Measurements from ENCODE around the gene FKBP15. TPM values are rescaled to one million over a fixed set of nuclear protein-coding genes. Genes with fewer than 3 reads are reported as not detected.
"Not testable (repeated sequence)": the region's sequence is repeated elsewhere in the genome, so short reads cannot be mapped to it uniquely, and the experiment has no call there.

The FKBP15 gene
- polyA plus RNA-seq, 1 donor, result 19.3 TPM

DNA sequence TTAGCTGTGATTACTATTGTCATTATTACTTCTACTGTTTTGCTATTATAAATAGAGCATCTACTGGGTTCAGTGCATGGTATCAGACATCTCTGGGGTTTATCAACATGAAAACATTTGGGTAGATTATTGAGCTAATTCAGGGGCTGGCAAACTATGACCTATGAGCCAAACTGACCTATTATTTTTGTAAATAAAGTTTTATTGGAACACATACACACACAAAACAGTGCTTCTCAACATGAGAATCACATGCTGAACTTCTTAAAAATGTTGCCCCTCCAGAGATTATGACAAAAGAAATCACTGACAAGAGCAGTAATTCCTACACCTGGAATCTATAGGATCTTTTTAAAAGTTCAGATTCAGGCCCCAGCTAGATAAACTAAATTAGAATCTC is 39.9 kb downstream of the FKBP15 start:
- DNase-seq (ENCODE audit: low read depth), result no peak

- DNase-seq (ENCODE audit: low read depth), result no peak
Observed at GRCh38 chr9:113179839-113180238, 41.2 kb downstream of the FKBP15 start.

GRCh38 chr9:113178087-113178486 is 43.0 kb downstream of the FKBP15 start:
- no peak for DNase-seq (ENCODE audit: low read depth)

GRCh38 chr9:113177251-113177650 is 43.8 kb downstream of the FKBP15 start:
- DNase-seq (ENCODE audit: low read depth), result no peak

GRCh38 chr9:113176803-113177202 is 44.3 kb downstream of the FKBP15 start:
- DNase-seq (ENCODE audit: low read depth), result no peak

DNA sequence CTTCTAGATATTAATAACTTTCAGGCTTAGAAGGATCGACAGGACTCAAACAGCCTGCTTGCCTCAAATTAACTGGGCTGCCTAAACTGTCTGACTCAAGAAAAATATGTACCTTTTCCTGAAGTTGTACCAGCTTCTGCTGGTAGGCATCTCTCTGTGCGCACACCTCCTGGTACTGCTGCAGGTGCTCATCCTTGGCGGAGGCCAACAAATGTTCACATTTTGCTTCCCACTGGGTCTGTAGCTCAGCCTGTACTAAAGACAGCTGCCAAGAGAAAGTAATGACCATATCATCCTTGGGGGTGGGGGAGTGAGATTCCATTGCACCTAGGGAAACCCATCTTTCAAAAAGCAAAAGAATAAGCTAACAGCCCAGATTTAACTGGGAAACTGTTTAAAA is 47.7 kb downstream of the FKBP15 start:
- DNase-seq (ENCODE audit: low read depth), result no peak

GRCh38 chr9:113168809-113169208 is 52.3 kb downstream of the FKBP15 start:
- DNase-seq (ENCODE audit: low read depth), result no peak

DNA sequence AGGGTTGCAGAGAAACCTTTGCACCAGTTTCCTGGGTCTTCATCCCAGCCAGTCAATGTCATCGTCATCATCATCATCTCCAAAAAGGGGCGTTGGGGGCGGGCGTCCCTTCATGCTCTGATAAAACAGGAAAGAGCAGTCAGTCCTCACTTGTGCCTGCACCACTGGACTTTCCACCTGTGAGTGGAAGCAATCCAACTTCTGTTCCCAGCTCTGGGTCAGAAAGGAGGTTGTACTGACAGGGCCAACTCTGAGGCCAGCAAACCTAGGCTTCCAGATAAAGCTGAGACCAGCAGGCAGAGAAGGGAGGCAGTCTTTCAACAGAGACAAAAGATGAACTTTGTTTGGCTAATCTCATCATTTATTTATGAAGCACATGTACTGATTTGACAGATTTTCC is 55.0 kb downstream of the FKBP15 start:
- DNase-seq (ENCODE audit: low read depth), result no peak

DNA sequence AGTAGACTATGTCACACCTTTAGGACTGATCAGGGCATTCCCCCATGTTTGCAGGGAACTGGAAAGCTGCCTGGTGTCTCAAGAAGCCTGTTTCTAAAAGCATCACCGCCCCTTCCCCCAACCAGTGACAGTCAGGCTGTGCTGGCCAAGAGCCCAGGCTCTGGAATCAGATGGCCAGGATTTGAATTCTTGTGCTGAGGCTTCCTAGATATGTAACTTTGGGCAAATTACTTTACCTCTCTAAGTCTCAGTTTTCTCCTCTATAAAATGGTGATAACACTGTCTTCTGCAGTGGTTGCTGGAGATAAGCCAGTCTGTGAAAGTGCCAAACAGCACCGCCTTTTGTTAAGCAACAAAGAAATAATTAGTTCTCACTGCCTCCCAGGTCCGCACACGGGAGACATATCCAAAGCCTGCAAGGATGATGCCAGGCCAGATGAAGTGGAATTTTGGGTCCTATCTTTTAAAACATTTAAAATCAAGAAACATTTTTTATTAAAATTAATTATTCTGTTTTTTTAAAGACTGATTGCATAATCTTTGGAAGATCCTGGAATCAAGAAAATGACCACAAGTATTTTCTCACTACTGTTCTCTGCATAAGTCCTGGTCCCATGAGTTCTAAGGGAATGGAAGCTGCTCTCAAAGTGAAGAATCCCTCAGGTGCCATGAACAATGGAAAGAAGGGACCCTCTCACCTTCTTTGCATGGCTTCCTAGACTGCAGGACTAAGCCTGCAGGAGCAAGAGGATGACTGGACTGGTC is 56.4 kb downstream of the FKBP15 start:
- DNase-seq (ENCODE audit: low read depth), result no peak

- DNase-seq (ENCODE audit: low read depth), result no peak
Observed at GRCh38 chr9:113163001-113163400, 58.1 kb downstream of the FKBP15 start.

GRCh38 chr9:113160571-113160970 is 60.5 kb downstream of the FKBP15 start:
- no peak for DNase-seq (ENCODE audit: low read depth)

DNA sequence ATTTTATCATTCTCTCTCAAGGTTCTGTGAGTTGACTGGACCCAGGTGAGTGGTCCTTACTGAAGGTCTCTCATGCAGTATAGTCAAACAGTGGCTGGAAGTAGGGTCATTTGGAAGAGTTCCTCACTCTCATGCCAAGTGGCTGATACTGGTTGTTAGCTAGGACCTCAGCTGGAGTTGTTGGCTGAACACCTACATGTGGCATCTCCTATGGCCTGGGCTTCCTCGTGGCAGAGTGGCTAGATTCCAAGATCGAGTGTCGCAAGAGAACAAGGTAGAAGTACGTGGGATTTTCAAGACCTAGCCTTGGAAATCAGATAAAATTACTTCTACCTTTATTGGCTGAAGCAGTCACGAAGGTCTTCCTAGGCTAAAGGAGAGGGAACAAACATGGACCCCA is 62.6 kb downstream of the FKBP15 start:
- no peak for DNase-seq (ENCODE audit: low read depth)

DNA sequence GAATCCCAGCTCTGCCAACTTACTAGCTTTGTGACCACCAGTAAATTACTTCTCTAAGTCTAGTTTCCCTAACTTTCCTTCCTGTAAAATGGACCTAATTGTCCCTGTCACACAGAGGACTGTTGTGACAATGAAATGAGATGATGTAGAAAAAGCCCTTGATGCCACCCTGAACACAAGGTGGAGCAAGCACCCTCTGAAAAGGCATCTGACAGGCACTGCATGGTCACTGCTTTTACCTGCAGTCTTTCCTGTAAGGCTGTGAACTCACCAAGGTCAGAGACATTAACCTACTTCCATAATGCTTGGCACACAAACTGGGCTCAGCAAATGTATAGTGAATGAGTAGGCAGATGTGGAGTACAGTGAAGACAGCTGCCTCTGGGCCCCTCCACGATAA is 64.2 kb downstream of the FKBP15 start:
- DNase-seq (ENCODE audit: low read depth), result no peak

DNA sequence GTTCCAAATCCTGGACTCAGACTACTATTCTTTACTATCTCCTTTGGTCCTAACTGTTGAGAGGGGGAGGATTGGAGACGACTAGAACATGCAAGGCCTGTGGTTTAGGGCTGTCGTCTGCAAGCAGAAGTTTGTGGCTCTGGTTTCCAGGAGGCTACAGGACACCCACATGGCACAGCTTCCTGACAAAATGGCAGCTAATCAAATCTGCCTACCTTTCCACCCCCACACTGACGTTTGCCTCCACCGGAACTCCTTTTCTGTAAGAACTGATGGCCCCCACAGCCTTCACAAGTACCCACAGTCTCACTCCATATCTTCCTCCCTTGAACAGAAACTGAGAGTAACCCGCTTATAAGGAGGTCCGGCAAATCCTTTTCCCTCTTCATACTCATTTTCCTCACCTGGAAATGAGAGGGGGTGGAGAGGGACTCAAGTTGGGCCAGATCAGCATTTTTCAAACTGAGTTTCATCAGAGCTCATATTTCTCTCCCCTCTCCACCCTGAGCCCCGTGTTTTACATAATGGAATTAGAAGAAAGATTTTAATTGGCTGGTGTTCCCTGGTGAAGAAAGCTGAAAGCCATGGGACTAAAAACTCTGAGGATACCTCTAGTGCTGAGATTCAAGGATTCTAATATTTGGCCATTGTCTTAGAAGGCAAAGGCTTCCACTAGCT is 65.0 kb downstream of the FKBP15 start:
- no peak for DNase-seq (ENCODE audit: low read depth)

GRCh38 chr9:113154946-113155345 is 66.1 kb downstream of the FKBP15 start:
- DNase-seq (ENCODE audit: low read depth), result no peak

GRCh38 chr9:113154471-113154870 is 66.6 kb downstream of the FKBP15 start:
- no peak for DNase-seq (ENCODE audit: low read depth)

DNA sequence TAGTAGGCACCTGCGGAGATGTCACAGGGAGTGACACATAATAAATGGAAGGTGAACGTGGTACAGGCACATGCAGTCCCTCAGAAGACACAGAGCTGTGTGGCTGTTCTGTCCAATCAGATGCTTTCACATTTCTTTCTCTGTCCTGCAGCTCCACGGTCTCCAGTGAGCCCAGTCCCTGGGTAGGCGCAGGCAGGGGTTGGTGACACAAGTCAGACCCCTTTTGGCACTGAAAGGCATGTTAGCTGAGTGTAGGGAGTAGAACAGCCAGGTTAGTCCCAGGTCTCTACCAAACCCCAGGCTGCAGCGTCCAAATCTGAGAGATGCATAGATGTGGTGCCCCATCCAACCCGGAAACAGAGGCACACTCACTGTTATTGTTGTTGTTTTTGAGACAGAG is 67.5 kb downstream of the FKBP15 start:
- no peak for DNase-seq (ENCODE audit: low read depth)

- no peak for DNase-seq (ENCODE audit: low read depth)
Observed at GRCh38 chr9:113152699-113153098, 68.4 kb downstream of the FKBP15 start.

GRCh38 chr9:113151696-113152630 is 69.1 kb downstream of the FKBP15 start:
- no peak for DNase-seq (ENCODE audit: low read depth)

- no peak for DNase-seq (ENCODE audit: low read depth)
Observed at GRCh38 chr9:113150670-113151611, 70.1 kb downstream of the FKBP15 start, which contains the start of gene SLC31A2. Gene SLC31A2 (plus strand): TSS chr9:113151007. CDS start chr9:113151075, 68 bp downstream.

- not testable (repeated sequence) for DNase-seq (ENCODE audit: low read depth)
Observed at GRCh38 chr9:113149561-113149960, 71.5 kb downstream of the FKBP15 start.

Measured in forelimb muscle (tissue), 1 donor.